OCI-M1 (cell line): ENCODE data around the gene PRKCE.
"Not testable (repeated sequence)": the region's sequence is repeated elsewhere in the genome, so short reads cannot be mapped to it uniquely, and the experiment has no call there.

Source experiments
- DNase-seq: peaks from one replicate; lab custom pipeline; 2025; lab: John Stamatoyannopoulos, UW

The PRKCE gene

GRCh38 chr2:45837812-45838341 is 186.4 kb downstream of the PRKCE start:
- no peak for DNase-seq

GRCh38 chr2:45839508-45840251 is 188.2 kb downstream of the PRKCE start:
- no peak for DNase-seq

- DNase-seq: no peak
Observed at GRCh38 chr2:45840481-45840880, 189.0 kb downstream of the PRKCE start.

- DNase-seq: no peak
Observed at GRCh38 chr2:45841752-45842407, 190.4 kb downstream of the PRKCE start.

GRCh38 chr2:45843136-45843535 is 191.7 kb downstream of the PRKCE start:
- no peak for DNase-seq

- DNase-seq: no peak
Observed at GRCh38 chr2:45844796-45845457, 193.5 kb downstream of the PRKCE start.

- DNase-seq: no peak
Observed at GRCh38 chr2:45845566-45845965, 194.1 kb downstream of the PRKCE start.

GRCh38 chr2:45849491-45850283 is 198.2 kb downstream of the PRKCE start:
- DNase-seq: no peak

- no peak for DNase-seq
Observed at GRCh38 chr2:45850558-45850957, 199.1 kb downstream of the PRKCE start.

GRCh38 chr2:45851111-45851510 is 199.6 kb downstream of the PRKCE start:
- DNase-seq: no peak

GRCh38 chr2:45851576-45852304 is 200.3 kb downstream of the PRKCE start:
- no peak for DNase-seq

- DNase-seq: no peak
Observed at GRCh38 chr2:45852450-45853150, 201.1 kb downstream of the PRKCE start.

GRCh38 chr2:45855374-45855773 is 203.9 kb downstream of the PRKCE start:
- DNase-seq: no peak

GRCh38 chr2:45856391-45857274 is 205.2 kb downstream of the PRKCE start:
- no peak for DNase-seq

- DNase-seq: no peak
Observed at GRCh38 chr2:45857275-45857609, 205.8 kb downstream of the PRKCE start.

- DNase-seq: no peak
Observed at GRCh38 chr2:45857867-45858520, 206.5 kb downstream of the PRKCE start.

GRCh38 chr2:45858872-45859271 is 207.4 kb downstream of the PRKCE start:
- not testable (repeated sequence) for DNase-seq

GRCh38 chr2:45859682-45860081 is 208.2 kb downstream of the PRKCE start:
- no peak for DNase-seq
